HG03025 (cell line): ENCODE results near the gene C2orf72.
"Not testable (repeated sequence)": the region's sequence is repeated elsewhere in the genome, so short reads cannot be mapped to it uniquely, and the experiment has no call there.

Source experiments
- ATAC-seq: cut with Tn5 transposase; IDR thresholded peaks from one replicate; pipeline ENCODE4 v1.9.1; 2021; ENCODE audit warnings: mild to moderate bottlenecking, moderate library complexity; ENCODE audit not compliant: unreplicated experiment, low FRiP score

Gene C2orf72

GRCh38 chr2:231012463-231012862 is 24.9 kb upstream of the C2orf72 start:
- ATAC-seq, result no peak

- no peak for ATAC-seq
Observed at GRCh38 chr2:231013820-231014219, 23.5 kb upstream of the C2orf72 start.

- ATAC-seq, result no peak
Observed at GRCh38 chr2:231015478-231015877, 21.8 kb upstream of the C2orf72 start.

GRCh38 chr2:231015926-231016325 is 21.4 kb upstream of the C2orf72 start:
- no peak for ATAC-seq

GRCh38 chr2:231016566-231017230 is 20.6 kb upstream of the C2orf72 start:
- no peak for ATAC-seq

GRCh38 chr2:231017231-231017598 is 20.1 kb upstream of the C2orf72 start:
- ATAC-seq, result no peak

- no peak for ATAC-seq
Observed at GRCh38 chr2:231018184-231018583, 19.1 kb upstream of the C2orf72 start.

- ATAC-seq, result not testable (repeated sequence)
Observed at GRCh38 chr2:231025059-231025458, 12.3 kb upstream of the C2orf72 start.

GRCh38 chr2:231028889-231029288 is 8.4 kb upstream of the C2orf72 start:
- no peak for ATAC-seq

GRCh38 chr2:231029563-231029962 is 7.8 kb upstream of the C2orf72 start:
- no peak for ATAC-seq

GRCh38 chr2:231030725-231031124 is 6.6 kb upstream of the C2orf72 start:
- ATAC-seq, result no peak

- ATAC-seq, result no peak
Observed at GRCh38 chr2:231032575-231033140, 4.7 kb upstream of the C2orf72 start.

- no peak for ATAC-seq
Observed at GRCh38 chr2:231033147-231034132, 3.9 kb upstream of the C2orf72 start.

GRCh38 chr2:231034291-231034882 is 2.9 kb upstream of the C2orf72 start:
- no peak for ATAC-seq

GRCh38 chr2:231036131-231036530 is 1.2 kb upstream of the C2orf72 start:
- no peak for ATAC-seq

- no peak for ATAC-seq
Observed at GRCh38 chr2:231036578-231037106, 681 bp upstream of the C2orf72 start.

GRCh38 chr2:231037731-231038482 is 584 bp downstream of the C2orf72 start:
- no peak for ATAC-seq

- ATAC-seq, result no peak
Observed at GRCh38 chr2:231038483-231039293, 1.4 kb downstream of the C2orf72 start.

GRCh38 chr2:231039294-231039664 is 2.0 kb downstream of the C2orf72 start:
- no peak for ATAC-seq
